GM21825 (cell line): Measurements from ENCODE around the gene ZNF358.

Experiments used
- ATAC-seq: cut with Tn5 transposase; IDR thresholded peaks from one replicate; pipeline ENCODE4 v1.9.1; 2021; ENCODE audit warnings: mild to moderate bottlenecking, moderate library complexity; ENCODE audit not compliant: unreplicated experiment

ZNF358 gene

DNA sequence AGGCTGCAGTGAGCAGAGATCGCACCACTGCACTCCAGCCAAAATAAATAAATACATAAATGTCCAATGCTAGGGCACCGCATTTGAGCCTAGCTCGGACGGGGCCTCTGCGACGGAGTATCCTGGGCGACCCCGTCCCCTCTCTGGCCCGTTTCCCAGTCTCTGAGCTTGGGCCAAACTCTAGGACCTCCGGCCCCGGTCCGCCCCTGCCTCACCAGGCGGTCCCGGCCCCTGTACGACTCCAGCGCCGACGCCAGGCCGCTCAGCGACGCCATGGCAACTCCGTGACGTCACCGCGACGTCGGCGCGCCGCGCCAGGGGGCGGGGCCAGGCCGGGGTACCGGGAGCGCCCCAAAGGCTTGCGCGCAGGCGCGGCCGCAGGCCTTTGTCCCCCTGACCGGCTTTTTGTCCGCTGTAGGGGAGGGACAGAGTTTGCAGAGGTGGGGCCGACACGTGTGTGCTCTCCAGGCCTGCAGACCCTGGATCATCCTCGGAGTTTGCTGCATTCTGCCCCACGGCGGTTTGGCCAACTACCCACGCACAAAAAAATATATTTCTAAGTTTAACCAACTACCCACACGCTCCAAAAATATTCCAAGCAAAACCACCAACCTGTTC lies 27.1 kb upstream of the ZNF358 start, which contains the start of gene PEX11G:
Gene PEX11G, minus strand, starts transcription at position 300 of the 618 bp plus-strand sequence. Its CDS starts 25 bp downstream, at position 275.
- ATAC-seq, result peak; percentile 67

DNA sequence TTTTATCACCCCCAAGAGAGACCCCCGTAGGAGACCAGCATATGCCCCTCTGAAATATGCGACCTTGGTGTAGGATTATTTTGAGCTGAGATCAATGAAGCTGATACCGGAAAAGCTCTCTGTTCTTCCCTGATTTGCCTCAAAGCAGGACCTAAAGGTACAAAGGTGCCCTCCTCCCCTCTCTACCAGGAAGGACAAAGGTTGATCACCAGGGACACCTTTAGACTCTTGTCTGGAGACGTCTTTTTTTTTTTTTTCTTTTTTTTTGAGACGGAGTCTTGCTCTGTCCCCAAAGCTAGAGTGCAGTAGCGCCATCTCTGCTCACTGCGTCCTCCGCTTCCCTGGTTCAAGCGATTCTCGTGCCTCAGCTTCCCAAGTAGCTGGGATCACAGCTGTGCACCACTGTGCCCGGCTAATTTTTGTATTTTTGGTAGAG lies 26.3 kb upstream of the ZNF358 start:
- no peak for ATAC-seq

DNA sequence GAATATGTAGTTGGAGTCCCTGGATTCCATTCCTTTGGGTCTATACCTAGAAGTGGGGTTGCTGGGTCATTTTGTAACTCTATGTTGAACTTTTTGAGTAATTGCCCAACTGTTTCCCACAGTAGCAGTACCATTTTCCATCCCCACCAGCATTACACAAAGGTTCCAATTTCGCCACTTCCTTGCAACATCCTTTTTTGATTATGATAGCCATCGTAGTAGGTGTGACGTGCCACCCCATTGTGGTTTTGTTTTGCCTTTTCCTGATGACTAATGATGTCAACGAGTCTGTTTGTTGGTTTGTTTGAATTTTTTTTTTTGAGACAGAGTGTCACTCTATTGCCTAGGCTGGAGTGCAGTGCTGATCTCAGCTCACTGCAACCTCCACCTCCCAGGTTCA lies 23.8 kb upstream of the ZNF358 start:
- ATAC-seq, result no peak

DNA sequence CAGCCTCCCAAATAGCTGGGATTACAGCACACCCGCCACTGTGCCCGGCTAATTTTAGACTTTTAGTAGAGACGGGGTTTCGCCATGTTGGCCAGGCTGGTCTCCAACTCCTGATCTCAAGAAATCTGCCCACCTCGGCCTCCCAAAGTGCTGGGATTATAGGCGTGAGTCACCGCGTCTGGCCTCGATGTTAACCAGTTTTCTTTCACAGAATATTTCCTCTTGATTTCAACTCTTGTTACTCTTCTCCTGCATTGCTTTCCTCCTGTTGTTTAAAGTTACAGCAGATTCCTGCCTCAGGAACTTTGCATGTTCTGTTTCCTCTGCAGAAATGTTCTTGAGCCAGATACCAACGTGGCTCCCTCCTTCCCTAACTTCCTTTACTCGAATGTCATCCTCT lies 23.3 kb upstream of the ZNF358 start:
- ATAC-seq, result no peak

DNA sequence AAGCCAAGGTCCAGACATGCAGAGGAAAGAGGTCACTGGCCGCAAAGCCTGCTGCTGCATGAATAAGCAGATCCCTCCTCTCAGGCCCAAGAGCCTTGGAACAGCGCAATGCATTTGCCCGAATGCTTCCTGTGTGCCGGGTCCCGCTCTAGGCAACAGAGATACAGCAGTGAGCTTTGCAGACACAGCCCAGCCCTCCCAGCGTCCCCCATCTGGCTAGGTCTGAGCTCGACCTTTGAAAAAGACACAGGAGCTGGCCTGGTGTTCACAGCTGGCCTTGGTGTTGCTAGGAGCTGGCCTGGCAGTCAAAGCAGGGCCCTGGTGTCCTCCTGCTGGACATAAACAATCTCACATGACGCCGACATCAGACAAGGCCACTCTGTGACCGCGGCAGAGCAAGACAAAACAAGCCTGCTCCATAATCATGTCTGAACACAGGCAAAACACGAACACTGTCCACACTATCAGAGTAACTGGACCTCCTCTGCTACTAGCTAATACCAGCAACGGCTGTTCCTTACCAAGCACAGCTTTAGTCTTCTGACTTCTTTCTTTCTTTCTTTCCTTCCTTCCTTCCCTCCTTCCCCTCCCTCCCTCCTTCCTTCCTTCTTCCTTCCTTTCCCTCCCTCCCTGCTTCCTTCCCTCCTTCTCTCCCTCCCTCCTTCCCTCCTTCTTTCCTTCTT lies 21.3 kb upstream of the ZNF358 start:
- no peak for ATAC-seq

DNA sequence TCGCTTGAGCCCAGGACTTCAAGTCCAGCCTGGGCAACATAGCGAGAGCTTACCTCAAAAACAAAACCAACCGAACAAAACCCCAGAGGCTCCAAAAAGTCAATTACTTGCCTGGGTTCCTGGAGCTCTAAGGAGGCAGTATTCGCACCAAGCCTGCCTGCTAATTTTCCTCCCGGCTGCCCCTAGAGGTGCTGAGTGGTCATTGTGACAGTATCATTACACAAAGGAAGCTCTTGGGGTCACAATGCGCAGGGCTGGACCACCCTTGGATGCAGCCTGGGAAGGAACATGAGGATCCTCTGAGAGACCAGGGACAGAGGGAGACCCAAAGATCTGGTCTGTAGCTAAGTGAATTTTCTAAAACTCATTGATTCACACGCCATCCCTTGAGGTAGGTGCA lies 18.6 kb upstream of the ZNF358 start:
- ATAC-seq, result no peak

DNA sequence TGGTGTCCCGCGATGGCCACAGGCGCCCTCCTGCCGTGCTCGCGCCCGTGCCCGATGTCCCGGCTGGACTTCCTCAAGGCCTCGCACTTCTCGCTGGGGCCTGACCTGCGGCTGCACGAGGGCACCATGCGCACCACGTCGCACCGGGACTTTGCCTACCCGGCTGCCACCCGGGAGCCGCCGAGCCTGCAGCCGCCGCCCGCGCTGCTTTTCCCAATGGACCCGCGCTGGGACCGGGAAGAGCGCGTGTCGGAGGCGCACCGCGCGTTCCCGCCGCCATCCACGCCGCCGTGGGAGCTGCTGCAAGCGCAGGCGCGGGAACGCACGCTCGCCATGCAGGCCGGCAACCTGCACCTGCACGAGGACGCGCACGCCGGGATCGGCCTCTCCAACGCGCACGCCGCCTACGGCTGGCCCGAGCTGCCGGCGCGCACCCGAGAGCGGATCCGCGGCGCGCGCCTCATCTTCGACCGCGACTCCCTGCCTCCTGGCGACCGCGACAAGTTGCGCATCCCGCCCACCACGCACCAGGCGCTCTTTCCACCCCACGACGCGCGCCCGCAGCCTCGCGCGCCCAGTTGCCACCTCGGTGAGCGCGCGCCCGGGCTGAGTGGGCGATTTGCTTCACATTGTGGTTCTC lies 15.0 kb upstream of the ZNF358 start:
- no peak for ATAC-seq

DNA sequence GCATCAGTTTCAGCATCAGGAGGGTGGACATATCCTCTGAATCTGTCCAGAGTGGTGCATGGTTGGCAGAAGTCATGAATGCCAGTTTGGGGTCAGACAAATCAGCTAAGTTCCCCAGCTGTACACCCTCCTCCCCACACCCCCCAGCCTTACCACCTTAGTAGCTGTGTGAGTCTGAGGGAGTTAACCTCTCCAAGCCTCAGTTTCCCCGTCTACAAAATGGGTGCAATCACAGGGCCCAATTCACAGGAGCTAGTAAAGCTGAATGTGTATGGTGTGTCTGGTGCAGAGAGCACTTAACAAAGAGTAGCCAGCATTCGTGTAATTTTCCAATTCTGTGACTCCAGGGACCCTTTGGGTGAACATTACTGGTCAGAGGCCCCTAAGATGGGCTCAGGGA lies 13.4 kb upstream of the ZNF358 start:
- ATAC-seq, result no peak

DNA sequence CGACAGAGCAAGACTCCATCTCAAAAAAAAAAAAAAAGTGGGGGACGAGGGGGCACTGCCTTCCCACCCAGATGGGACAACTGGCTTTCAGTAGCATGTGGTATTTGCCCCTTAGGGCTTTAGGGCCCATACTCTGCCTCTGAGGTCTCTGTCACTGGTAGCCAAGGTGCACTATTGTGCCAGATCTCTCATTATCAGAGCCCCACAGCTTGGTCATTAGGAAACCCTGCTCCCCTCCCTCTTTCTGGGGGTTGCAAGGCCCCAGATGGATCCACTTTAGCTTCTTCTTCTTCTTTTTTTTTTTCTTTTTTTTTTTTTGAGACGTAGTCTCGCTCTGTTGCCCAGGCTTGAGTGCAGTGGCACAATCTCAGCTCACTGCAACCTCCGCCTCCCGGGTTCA lies 11.2 kb upstream of the ZNF358 start:
- no peak for ATAC-seq

DNA sequence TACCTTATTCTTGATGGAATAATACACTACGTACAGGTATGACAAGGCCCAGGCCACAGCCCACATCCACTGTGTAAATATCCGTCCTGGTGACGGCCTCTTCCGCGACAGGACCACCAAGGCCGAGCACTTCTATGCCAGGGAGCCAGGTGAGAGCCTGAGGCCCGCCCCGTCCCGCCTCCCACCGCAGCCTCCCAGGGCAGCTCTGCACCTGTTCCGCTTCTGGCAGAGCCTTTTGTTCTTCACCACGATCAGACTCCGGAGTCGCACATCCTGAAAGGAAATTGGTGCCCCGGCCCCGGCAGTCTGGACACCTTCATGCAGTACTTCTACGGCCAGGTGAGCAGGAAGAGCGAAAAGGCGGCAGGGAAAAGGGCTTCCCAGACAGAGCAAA lies 10.6 kb upstream of the ZNF358 start:
- no peak for ATAC-seq

DNA sequence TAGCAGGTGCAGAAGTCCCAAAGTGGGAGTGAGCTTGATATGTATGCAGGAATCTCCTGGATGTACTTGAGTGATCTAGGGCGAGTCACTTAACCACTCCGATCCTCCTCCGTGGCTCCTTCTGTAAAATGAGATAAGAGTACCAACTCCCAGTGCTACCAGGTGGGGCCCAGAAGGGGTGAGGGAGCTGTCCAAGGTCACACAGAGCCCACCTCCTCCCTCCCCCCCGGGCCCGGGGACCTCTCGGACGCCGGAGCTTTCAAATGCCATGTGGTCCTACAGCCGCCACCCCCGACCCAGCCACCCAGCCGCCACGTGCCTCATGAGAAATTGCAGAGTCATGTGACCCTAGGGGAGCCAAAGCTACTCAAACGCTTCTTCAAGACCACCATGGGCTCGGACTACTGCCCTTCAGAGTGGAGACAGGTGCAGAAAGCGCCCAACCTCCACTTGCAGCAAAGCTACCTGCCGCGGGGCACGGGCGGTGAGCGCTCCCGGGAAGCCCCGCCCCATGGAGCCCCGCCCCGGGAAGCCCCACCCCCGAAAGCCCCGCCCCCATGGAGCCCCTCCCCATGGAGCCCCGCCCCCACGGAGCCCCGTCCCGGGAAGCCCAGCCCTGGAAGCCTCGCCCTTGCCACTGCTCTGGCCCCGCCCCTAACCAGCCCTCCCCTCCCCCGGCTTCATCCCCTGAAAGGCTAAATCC lies 10.1 kb upstream of the ZNF358 start:
- ATAC-seq, result no peak

DNA sequence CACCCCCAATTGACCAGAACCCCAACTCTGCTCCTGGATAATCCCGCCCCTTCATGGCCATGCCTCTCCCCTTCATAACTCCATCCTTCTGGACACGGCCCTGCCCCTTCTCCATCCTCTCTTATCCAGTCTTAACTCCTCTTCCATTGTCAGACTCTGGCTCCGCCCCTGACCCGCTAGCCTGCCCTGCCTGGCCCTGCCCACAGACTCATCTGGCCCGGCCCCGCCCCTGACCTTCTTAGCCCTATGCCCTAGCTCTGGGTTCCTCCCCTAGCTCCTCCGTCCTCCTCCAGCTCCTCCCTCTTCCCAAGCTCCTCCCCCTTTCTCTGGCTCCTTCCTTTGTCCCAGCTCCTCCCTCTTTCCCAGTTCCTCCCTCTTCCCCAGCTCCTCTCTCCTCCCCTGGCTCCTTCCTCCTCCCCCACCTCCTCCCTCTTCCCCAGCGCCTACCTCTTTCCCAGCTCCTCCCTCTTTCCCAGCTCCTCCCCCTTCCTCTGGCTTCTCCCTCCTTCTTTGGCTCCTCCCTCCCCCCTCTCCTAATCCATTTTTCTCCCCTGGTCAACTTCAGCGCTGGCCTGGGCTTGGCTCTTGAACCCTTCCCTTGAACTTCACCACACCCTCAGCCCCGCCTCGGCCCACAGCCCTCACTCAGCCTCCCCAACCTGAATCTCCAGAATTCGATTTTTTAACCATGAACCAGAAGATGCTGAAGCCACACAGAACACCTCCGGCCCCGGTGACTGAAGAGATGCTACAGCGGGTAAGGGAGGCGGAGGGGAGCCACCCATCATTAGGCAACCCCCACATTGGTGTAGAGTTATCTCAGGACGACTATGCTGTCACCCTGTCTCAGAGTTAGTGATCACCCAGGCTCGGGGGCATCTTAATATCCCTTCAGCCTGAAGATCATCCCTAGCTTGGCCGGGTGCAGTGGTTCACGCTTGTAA lies 9.2 kb upstream of the ZNF358 start:
- ATAC-seq, result no peak

DNA sequence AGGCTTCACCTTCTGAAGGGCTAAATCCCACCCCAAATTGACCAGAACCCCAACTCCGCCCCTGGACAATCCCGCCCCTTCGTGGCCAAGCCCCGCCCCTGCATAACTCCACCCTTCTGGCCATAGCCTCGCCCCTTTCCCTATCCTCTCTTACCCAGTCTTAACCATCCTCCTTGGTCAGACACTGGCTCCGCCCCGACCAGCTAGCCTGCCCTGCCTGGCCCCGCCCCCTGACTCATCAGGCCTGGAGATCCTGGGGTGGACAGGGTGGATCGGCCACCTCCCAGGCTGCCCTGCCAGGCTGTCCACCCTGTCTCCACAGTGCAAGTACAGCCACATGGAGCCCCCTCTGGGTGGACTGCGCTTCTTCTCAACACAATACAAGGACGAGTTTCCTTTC lies 8.0 kb upstream of the ZNF358 start:
- no peak for ATAC-seq

DNA sequence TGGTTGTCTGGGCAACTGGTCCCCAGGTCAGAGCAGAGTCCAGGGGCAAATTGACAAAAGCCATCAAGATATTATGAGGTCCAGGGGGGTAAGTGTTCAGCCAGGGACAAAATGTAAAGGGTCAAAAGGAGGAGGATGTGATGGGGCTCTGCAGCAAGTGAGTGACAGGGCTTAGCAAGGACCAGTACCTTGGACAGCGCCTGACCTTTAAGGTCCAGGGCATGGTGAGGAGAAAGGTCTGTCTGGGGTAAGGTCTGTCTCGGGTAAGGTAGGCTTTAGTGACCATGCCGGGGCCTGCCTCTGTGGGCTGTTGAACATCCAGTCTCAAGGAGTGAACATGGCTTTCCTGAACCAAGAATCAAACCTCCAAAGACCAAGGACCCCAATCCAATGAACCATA lies 6.3 kb upstream of the ZNF358 start:
- ATAC-seq, result no peak

DNA sequence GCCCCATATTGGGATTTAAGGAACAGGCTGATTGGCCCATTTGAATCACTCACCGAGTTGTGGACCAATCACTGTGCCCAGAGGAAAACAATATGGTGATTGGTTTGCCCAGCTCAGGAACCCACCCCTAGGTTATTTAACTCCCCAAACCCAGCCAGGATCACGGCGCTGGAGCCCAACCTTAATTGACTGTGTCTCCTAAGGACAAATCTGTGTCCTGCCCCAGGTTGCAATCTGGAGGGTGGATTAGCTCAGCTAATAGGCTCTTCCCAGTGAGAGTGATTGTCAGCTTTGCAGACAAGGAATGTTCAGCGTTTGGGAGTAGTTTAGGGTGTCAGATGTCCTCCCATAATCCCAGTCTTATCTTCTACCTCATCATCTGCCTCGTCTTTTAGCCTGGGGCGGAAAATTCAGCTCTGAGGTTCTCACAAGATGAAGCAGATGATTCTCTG lies 3.5 kb upstream of the ZNF358 start:
- no peak for ATAC-seq

DNA sequence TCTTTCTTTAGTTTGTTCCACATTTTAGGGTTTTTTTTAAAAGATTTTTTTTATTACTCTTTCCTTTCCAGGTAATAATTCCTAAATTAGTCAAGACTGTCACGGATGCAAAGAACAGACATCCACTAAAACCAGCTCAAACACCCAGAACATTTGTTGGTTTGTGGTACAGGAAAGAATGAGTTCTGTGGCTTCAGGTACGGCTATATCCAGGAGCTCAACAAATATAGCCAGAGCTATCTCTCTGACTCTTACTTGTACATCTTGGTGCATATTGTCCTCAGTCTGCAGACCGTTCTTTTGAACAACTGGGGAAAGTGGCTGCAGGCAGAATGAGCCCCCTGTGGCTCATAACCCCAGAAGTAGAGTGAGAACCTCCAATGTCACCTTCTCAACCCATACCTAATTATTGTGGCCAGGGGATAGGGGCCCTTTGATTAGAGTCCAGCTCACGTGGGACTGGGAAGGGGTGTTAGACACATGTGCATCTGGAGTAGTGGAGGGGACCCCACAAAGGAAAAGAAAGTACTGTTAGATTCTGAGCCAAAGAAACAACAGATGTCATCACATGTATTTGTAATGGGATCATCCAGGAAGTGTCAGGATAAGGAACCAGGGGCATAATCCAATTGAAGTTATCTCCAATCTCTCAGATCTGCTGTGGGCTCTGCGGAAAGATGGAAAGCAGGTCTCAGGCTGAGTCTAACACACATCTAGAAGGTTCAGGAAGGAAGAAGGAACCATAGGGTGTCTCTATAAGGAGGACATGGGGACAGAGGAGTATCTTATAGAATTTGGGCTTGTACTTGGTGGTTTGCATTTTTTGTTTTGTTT lies 1.9 kb upstream of the ZNF358 start:
- no peak for ATAC-seq

DNA sequence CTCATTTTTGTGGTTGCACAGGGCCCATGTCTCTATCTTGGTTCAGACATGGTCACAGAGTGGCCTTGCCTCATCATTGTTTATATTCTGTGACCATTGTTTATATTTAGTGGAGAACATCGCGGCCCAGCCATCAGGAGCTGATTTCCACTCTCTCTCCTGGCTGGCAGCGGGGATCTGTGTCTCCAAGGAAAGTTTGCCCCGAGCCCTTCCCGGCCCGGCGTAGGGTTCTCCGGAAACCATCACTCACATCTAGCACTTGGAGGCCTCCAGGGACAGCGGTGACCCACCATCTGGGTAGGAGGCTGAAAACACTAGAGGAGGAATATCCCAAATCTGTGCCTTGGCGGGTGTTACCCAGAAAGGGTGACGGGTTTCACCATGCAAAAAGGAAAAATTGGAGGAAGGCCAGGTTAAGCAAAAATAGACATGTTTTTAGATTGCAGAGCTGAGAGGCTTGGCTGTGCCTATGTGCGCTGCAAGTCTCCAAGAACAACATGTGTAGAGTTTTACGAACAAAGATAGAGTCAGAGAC lies 726 bp upstream of the ZNF358 start:
- no peak for ATAC-seq

DNA sequence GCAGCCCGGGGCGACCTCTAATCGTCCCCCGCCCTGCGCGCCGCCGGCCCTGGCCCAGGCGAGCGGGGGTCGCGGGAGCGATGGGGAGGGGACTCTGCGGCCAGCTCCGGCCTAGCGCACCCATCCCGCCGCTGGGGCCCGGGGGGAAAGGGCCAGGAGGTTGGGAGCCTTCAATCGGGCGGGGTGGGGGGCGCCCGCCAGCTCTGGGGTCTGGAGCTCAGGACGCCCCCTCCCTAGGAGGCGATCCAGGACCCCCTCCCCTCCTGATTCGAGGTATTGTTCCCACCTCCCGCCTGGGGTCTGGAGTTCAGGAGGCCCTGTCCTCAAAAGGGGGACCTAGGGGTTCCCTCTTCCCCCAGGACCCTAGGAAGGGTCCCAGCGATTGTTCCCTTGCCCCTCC lies 430 bp downstream of the ZNF358 start:
- no peak for ATAC-seq

DNA sequence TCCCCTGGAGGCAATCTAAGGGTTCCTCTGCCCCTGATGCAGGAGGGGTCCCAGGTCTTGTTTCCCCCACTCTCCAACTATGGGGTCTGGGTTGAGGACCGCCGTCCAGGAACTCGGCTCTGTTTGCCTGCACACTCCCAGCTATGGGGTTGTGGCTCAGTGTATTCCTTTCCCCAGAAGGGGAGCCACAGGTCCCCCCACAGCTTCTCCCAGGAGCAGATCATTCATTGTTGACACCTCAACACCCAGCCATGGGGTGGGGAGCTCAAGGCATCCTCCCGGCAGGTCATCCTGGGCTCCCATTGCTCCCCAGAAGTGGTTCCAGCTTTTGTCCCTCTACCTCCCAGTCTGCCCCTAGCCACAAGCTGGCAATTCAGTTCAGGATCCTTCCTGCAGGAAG lies 975 bp downstream of the ZNF358 start:
- no peak for ATAC-seq
